ENCODE data around the gene PCDH9.

Gene PCDH9

DNA sequence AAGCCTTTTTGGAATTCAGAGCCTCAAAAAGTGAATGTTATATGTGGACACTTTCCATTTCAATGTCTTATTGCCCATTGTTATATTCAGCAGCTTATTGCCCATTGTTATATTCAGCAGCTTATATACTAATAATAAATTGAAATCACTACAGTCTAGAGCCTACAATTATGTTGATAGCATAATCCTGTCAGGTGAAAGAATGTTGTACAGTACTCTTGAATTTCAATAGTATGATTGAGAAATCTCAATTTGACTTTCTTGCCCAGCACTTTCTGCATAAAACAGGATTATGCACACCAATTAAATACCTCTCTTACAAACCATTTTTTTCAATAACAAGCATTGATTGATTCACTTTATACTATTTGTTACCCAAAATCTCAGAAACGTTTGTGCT lies 260.8 kb downstream of the PCDH9 start:
- no peak for DNase-seq (ENCODE audit: low read depth in 2 of 2)

DNA sequence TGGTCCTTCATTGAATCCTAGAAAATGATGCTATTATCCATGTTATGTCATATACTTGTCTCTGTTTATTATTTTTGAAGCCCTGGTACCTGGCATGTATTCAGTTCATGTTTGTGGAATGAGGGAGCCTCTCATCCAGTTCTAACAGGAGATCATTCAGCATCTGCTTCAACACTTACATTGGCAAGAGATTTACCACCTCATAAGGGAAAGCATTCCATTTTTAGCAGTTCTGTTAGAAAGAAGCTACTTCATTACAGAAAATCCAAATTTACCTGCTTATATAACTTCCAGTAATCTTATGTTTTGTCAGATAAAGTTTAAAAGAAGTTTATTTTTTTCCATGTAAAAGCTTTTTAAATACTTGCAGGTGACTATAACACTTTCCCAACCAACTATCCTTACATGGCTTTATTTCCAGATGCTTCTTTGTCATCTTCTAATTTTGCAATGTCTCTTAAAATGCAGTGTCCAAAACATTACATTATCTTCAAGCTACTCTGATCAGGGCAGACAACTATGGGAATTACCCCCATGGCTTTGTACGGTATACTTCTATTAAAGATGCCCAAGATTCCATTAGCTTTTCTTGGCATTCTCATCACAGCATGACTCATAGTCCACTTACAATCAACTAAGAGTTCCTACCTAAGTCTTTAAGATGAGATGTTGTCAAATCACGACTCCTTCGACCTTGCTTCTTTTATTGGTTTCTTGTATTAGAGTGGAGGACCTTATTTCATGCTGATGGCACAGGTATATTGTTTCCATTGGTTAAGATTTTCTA lies 262.1 kb downstream of the PCDH9 start:
- DNase-seq (ENCODE audit: low read depth in 2 of 2): no peak

DNA sequence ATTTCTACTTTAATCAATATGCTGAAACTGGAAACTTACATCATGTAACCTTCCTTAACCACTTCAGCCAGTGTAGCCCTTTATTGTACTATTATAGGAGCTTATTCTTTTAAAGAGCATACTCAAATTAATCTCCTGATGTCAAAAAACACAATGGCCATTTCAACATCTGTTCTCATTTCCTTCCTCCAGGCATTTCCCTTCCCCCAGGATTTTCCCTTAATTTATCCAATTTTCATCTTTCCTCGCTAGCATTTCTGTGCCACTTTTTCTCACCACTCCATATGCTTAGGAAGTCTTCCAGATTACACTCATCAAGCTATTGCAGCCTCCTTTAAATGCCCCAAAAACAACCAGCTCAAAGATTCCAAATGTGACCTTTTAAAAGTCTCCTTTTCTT lies 265.0 kb downstream of the PCDH9 start:
- no peak for DNase-seq (ENCODE audit: low read depth in 2 of 2)

GRCh38 chr13:66962953-66963352 lies 267.2 kb downstream of the PCDH9 start:
- no peak for DNase-seq (ENCODE audit: low read depth in 2 of 2)

DNA sequence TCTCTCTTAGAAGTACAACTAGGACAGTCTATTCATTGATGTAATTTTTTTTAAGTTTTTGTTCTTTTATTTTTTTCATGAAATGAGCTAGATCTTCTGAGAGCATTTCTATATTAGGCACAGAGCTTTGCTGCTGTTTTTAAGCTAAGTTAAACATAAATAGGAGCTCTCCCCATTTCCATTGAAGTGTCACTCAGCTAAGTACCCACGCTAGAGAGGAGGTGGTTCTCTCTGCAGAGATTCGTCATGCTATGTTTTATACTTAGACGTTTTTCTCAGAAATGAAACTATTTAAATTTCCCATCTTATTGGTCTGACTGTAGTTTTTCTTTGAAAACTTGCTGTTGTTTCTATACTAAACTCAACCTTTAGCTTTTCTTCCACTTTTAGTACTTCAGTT lies 271.5 kb downstream of the PCDH9 start:
- DNase-seq (ENCODE audit: low read depth in 2 of 2): no peak

- no peak for DNase-seq (ENCODE audit: low read depth in 2 of 2)
Observed at GRCh38 chr13:66952507-66952906, 277.6 kb downstream of the PCDH9 start.

DNA sequence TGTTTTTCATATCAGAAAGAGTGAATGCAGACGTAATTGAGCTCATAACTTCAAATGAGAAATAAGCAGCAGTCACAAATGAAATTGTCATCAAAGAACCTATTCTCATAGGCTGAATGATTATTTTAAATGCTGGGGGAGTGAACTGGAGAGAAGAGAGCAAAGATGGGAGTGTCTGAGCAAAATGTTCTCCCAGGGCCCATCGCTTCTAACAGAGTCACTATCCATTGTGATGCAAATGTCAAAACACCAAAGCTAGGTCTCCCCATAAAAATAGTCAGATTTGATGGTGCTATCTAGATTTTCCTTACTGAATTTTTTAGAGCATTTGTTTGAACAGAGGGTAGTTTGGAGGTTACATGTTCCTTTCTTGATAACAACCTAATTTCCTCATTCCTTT lies 278.7 kb downstream of the PCDH9 start:
- no peak for DNase-seq (ENCODE audit: low read depth in 2 of 2)

GRCh38 chr13:66950666-66951065 lies 279.5 kb downstream of the PCDH9 start:
- DNase-seq (ENCODE audit: low read depth in 2 of 2): no peak

DNA sequence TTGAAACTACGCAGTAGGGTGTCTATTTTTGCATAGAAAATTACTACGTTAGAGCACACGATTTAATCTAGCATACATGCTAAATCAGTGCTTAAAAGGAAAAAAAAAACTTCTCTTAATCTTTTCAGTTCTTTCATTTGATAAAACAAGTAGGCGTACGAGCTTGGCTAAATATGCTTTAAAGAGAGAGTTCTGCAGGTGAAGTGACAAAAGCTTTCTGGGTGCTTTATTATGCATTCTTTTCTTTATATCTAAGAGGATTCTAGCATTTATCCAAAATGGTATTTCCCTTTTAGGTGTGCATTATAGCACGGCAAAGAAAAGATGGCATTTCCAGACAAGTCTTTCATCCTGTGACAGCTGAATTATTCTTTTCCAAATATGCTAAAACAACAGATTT lies 281.2 kb downstream of the PCDH9 start:
- DNase-seq (ENCODE audit: low read depth in 2 of 2): no peak

DNA sequence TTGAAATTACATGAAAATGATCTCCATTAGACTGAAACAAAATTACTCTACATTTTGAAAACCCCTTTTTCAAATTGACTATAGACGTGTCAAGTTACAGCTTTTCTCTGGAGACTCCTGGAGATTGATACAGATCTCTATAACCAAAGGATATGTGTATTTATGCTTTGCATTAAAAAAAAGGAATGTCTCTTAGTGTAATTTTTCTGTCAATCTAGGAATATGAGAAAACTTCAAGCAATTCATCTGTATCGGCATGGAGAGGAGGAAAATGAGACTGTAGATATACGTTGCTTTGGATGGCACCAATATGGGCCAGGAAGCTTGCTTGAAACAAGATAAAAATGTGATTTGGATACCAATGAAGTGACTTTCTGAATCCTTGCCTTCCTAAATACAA lies 286.6 kb downstream of the PCDH9 start:
- no peak for DNase-seq (ENCODE audit: low read depth in 2 of 2)

DNA sequence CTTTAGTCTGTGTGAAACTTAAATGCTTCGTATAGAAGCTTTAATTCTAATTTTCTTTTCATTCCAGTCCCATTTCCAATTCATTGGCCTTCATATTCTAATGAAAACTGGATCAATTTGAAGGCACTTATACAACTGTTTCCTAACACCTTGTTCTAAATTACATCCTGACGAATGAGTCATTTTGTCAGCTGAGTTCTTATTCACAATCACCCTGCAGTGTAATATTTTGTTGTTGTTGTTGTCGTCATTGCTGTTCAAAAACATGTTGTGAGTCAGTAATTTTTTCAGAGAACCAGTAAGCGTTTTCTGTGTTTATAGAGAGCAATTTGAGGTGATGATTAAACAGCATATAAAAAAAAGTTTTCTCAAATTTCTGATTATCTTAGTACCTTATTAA lies 290.0 kb downstream of the PCDH9 start:
- DNase-seq (ENCODE audit: low read depth in 2 of 2): no peak

DNA sequence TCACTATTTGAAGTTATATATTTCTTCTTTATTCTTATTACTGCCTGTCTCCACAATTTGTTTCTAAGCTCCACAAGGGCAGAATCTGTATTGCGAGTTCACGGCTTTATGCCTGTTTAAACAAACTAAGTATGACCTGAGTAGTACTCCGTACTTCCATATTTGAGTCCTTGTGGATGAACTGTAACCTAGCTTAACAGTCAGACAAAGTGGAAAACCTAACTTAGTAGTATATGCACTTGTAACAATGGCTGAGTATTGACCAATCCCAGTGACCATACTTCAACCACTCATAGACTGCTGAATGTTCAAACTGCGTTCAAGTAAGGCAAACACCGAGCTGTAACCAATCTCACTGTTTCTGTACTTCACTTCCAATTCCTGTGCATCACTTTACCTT lies 292.7 kb downstream of the PCDH9 start:
- no peak for DNase-seq (ENCODE audit: low read depth in 2 of 2)

- no peak for DNase-seq (ENCODE audit: low read depth in 2 of 2)
Observed at GRCh38 chr13:66933994-66934393, 296.1 kb downstream of the PCDH9 start.

- no peak for DNase-seq (ENCODE audit: low read depth in 2 of 2)
Observed at GRCh38 chr13:66933527-66933926, 296.6 kb downstream of the PCDH9 start.

- no peak for DNase-seq (ENCODE audit: low read depth in 2 of 2)
Observed at GRCh38 chr13:66927562-66927961, 302.6 kb downstream of the PCDH9 start.

DNA sequence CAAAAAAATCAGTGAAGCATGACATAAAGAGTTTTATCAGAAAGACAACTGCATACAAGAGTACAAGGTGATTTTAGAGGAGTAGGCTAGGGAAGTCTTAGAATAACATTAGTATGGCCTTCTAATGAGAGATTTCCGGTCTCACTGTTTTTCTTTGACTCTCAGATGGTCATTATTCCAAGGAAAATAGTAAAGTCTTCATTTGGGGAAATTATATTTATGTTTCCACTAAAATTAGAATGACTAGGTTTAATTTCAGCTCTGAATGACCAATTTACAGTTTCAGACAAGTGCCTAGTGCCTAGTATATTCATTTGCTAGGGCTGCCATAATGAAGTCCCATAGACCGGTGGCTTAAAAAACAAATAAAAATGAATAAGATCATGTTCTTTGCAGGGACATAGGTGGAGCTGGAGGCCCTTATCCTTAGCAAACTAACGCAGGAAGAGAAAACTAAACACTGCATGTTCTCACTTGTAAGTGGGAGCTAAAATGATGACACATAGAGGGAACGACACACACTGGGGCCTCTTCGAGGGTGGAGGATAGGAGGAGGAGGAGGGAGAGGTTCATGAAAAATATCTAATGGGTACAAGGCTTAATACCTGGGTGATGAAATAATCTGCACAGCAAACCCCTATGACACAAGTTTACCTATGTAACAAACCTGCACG lies 303.1 kb downstream of the PCDH9 start:
- DNase-seq (ENCODE audit: low read depth in 2 of 2): no peak

GRCh38 chr13:66926200-66926850 lies 303.8 kb downstream of the PCDH9 start:
- DNase-seq (ENCODE audit: low read depth in 2 of 2): no peak

DNA sequence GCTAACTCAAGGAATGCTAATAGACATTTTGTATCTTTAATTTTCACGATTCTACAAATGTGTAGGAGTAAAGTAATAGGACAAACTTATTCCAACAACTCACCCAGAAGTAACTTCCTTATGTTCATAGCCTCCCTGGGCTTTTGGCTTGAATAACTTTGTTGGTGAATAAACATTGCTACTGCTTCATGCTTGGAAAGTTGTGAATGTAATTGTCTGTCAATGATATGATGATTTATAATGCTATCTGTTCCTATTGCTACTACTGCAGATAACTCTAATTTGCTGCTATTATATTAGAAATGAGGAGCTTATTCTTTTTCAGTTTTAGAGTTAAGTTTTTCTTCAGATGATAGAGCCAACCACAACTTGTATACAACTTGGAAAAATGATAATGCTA lies 307.7 kb downstream of the PCDH9 start:
- no peak for DNase-seq (ENCODE audit: low read depth in 2 of 2)

DNA sequence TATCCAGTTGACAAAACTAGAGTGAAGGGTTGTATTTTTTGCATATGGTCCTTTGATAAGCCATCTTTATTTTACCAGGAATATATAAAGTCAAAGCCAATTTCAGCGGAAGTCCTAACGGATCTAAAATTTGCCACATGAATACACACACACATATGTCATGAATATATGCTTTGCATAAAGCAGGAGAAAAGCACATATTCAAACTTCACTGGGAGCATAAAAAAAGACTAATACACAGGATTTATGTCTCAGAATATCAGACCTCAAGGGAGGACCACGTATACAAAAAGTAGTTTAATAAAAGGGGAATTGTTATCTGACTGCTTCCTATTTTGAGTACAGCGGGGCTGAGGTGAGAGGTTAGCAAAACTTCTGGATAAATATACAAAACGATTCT lies 308.7 kb downstream of the PCDH9 start:
- DNase-seq (ENCODE audit: low read depth in 2 of 2): no peak

- DNase-seq (ENCODE audit: low read depth in 2 of 2): no peak
Observed at GRCh38 chr13:66915596-66916185, 314.4 kb downstream of the PCDH9 start.

DNA sequence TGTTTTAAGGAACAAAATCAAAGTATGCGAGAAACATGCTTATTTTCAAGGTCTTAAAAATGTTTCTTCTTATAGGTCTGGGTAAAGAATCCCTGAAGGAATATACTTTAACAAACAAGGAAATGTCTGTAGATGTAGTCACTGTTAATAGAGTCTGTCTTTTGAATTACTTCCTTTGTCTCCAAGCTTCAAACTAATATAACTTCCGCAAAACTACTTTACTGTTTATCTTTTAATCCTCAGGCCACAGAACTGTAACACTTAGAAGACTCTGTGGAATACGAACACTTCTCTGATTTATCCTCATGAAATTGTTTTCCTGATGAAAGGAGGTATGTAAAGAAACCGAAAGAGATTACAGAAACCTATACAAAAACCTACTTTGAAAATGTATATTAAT lies 316.0 kb downstream of the PCDH9 start:
- DNase-seq (ENCODE audit: low read depth in 2 of 2): no peak

DNA sequence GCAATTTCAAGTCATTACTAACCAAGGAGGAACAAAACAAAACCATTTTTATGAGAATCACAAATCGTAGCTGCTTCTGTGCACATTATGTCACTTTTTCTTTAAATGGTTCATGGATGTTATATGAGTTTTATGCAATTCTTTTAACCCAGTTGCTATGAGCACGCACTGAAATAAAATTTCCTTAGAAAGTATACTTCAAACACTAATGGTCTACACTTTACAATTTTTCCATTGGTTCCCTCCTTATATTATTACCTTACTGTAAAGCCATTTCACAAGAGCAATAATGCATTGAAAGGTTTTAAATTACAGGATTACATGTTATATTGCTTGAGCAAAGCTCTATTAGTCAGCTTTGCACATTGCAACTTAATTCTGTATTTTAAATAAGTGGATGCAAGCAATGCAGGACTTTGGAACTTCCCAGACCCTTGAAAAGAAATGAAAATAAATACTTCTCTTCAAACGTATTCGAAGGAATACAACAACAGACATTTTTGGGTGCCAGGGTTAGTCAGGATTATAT lies 318.7 kb downstream of the PCDH9 start:
- DNase-seq (ENCODE audit: low read depth in 2 of 2): no peak

Data from stimulated activated CD4-positive, alpha-beta T cell treated with anti-CD3 and anti-CD28 coated beads, Interleukin-15, amount 100 ng/mL, for 48 hours (primary cell).